H9 (cell line): ENCODE data around the gene PRSS8. TPM values are rescaled to one million over a fixed set of nuclear protein-coding genes. Genes with fewer than 3 reads are reported as not detected.
A peak's percentile ranks its signal among the peaks of the same experiment; 100 is the strongest.

Source experiments
- DNase-seq: peaks from one replicate; pipeline ENCODE4 v3.0.0-alpha.2; 2017
- H2AFZ ChIP-seq: one replicate; pipeline ENCODE4 v1.6.1; 2013; ENCODE audit warnings: mild to moderate bottlenecking, low read length, control low read depth, moderate library complexity
- H2AK5ac ChIP-seq: 2 replicates; pipeline ENCODE4 v1.6.1; 2013; ENCODE audit warnings: low read length, control low read depth, mixed read lengths; ENCODE audit not compliant: insufficient read length
- H2BK120ac ChIP-seq: one replicate; pipeline ENCODE4 v1.6.1; 2013; ENCODE audit warnings: low read depth, mild to moderate bottlenecking, low read length, control low read depth, inconsistent platforms; ENCODE audit not compliant: poor library complexity, severe bottlenecking
- H2BK12ac ChIP-seq: 2 replicates; pipeline ENCODE4 v1.6.1; 2013; ENCODE audit warnings: low read length, control low read depth, mixed read lengths, low read depth; ENCODE audit not compliant: insufficient read length
- H2BK15ac ChIP-seq: 2 replicates; pipeline ENCODE4 v1.6.1; 2013; ENCODE audit warnings: low read depth, low read length, control low read depth
- H2BK20ac ChIP-seq: one replicate; pipeline ENCODE4 v1.6.1; 2013; ENCODE audit warnings: low read depth, mild to moderate bottlenecking, low read length, control low read depth, inconsistent platforms; ENCODE audit not compliant: poor library complexity, severe bottlenecking
- H2BK5ac ChIP-seq: 2 replicates; pipeline ENCODE4 v1.6.1; 2013; ENCODE audit warnings: low read length, control low read depth, mixed read lengths; ENCODE audit not compliant: insufficient read length
- H3K14ac ChIP-seq: 2 replicates; pipeline ENCODE4 v1.6.1; 2013; ENCODE audit warnings: low read length, control low read depth; ENCODE audit not compliant: insufficient read depth
- H3K18ac ChIP-seq: 2 replicates; pipeline ENCODE4 v1.6.1; 2013; ENCODE audit warnings: low read depth, mild to moderate bottlenecking, mixed read lengths, low read length, control low read depth; ENCODE audit not compliant: insufficient read length
- H3K23ac ChIP-seq: 2 replicates; pipeline ENCODE4 v1.6.1; 2013; ENCODE audit warnings: low read length, control low read depth, mixed read lengths, low read depth; ENCODE audit not compliant: insufficient read length
- H3K23me2 ChIP-seq: 2 replicates; pipeline ENCODE4 v1.6.1; 2013; ENCODE audit warnings: low read depth, mild to moderate bottlenecking, mixed read lengths, low read length, control low read depth; ENCODE audit not compliant: insufficient read length, poor library complexity, severe bottlenecking
- H3K27ac ChIP-seq: 2 replicates; pipeline ENCODE4 v1.5.1; 2013; ENCODE audit warnings: low read length, control low read depth, mixed read lengths, low read depth; ENCODE audit not compliant: insufficient read length
- H3K27me3 ChIP-seq: 2 replicates; pipeline ENCODE4 v1.6.1; 2013; ENCODE audit warnings: low read length, control low read depth, inconsistent platforms; ENCODE audit not compliant: insufficient read depth
- H3K4ac ChIP-seq: 2 replicates; pipeline ENCODE4 v1.6.1; 2013; ENCODE audit warnings: low read depth, mild to moderate bottlenecking, control low read depth, inconsistent platforms, low read length, moderate library complexity
- H3K4me1 ChIP-seq: 2 replicates; pipeline ENCODE4 v1.6.1; 2013; ENCODE audit warnings: low read length, control low read depth, inconsistent platforms; ENCODE audit not compliant: insufficient read depth
- H3K4me2 ChIP-seq: 2 replicates; pipeline ENCODE4 v1.6.1; 2013; ENCODE audit warnings: low read length, control low read depth, mixed read lengths; ENCODE audit not compliant: insufficient read length, insufficient read depth
- H3K56ac ChIP-seq: 2 replicates; pipeline ENCODE4 v1.6.1; 2013; ENCODE audit warnings: low read depth, mild to moderate bottlenecking, mixed read lengths, low read length, control low read depth; ENCODE audit not compliant: insufficient read length
- H3K79me1 ChIP-seq: 2 replicates; pipeline ENCODE4 v1.6.1; 2013; ENCODE audit warnings: low read depth, mild to moderate bottlenecking, moderate library complexity, low read length, control low read depth, inconsistent platforms; ENCODE audit not compliant: insufficient read depth, poor library complexity, severe bottlenecking
- H3K79me2 ChIP-seq: 2 replicates; pipeline ENCODE4 v1.6.1; 2013; ENCODE audit warnings: low read length, control low read depth, inconsistent platforms; ENCODE audit not compliant: insufficient read depth
- H3K9ac ChIP-seq: 2 replicates; pipeline ENCODE4 v1.6.1; 2013; ENCODE audit warnings: low read length, control low read depth, mixed read lengths; ENCODE audit not compliant: insufficient read length; ENCODE audit errors: extremely low read depth
- H3K9me3 ChIP-seq: one replicate; pipeline ENCODE4 v1.6.1; 2013; ENCODE audit warnings: low read depth, low read length, inconsistent platforms; ENCODE audit not compliant: control insufficient read depth
- H3T11ph ChIP-seq: one replicate; pipeline ENCODE4 v1.6.1; 2013; ENCODE audit warnings: mild to moderate bottlenecking, low read length, control low read depth, inconsistent platforms
- H4K20me1 ChIP-seq: one replicate; pipeline ENCODE4 v1.6.1; 2013; ENCODE audit not compliant: control insufficient read depth, insufficient read length, insufficient read depth
- H4K5ac ChIP-seq: 2 replicates; pipeline ENCODE4 v1.6.1; 2013; ENCODE audit warnings: low read depth, mild to moderate bottlenecking, mixed read lengths, low read length, control low read depth; ENCODE audit not compliant: insufficient read length
- H4K8ac ChIP-seq: replicated peaks from 2 replicates; pipeline ENCODE4 v1.6.1; 2013; ENCODE audit warnings: low read length, control low read depth, mixed read lengths, low read depth; ENCODE audit not compliant: insufficient read length
- H4K91ac ChIP-seq: 2 replicates; pipeline ENCODE4 v1.6.1; 2013; ENCODE audit warnings: low read depth, mild to moderate bottlenecking, moderate library complexity, mixed read lengths, low read length, control low read depth; ENCODE audit not compliant: insufficient read length
- H3K27ac Mint-ChIP-seq, 3 experiments: 2 replicates in 2 of 3; 3 replicates in 1 of 3; pipeline ENCODE4 v1.8.0; 2020 to 2021; ENCODE audit warnings: mixed read lengths in 3 of 3, mild to moderate bottlenecking in 1 of 3, moderate library complexity in 1 of 3
- H3K27me3 Mint-ChIP-seq: 2 replicates; pipeline ENCODE4 v1.8.0; 2021; ENCODE audit warnings: low read depth, mild to moderate bottlenecking, moderate library complexity, mixed read lengths
- H3K36me3 Mint-ChIP-seq, 3 experiments: 2 replicates in 2 of 3; 3 replicates in 1 of 3; pipeline ENCODE4 v1.8.0; 2020 to 2021; ENCODE audit warnings: low read depth in 3 of 3, mixed read lengths in 3 of 3; ENCODE audit not compliant: insufficient read depth in 1 of 3
- H3K4me1 Mint-ChIP-seq, 2 experiments: 2 replicates each; pipeline ENCODE4 v1.8.0; 2020; ENCODE audit warnings: mixed read lengths in 2 of 2
- H3K4me3 Mint-ChIP-seq, 2 experiments: 2 replicates in 1 of 2; 3 replicates in 1 of 2; pipeline ENCODE4 v1.8.0; 2020 to 2021; ENCODE audit warnings: mild to moderate bottlenecking in 2 of 2, mixed read lengths in 2 of 2, moderate library complexity in 1 of 2
- H3K9me3 Mint-ChIP-seq, 2 experiments: 2 replicates in 1 of 2; 3 replicates in 1 of 2; pipeline ENCODE4 v1.8.0; 2020; ENCODE audit warnings: mild to moderate bottlenecking in 2 of 2, mixed read lengths in 2 of 2, moderate library complexity in 1 of 2
- WGBS: extraction: QIAGEN DNeasy Blood & Tissue Kit; methylation state at CpG from one replicate; pipeline ENCODE4 v1.1.7; 2013; ENCODE audit warnings: missing lambda C conversion rate, low lambda C conversion rate, mixed read lengths; ENCODE audit not compliant: insufficient read length; ENCODE audit errors: extremely low coverage; 5-methylcytosine and 5-hydroxymethylcytosine counted together
- total RNA-seq: library from RNA; stranded (reverse); gene quantifications from 2 replicates; pipeline ENCODE4 v1.2.1, GENCODE V29; 2021
- TF ChIP-seq, protein P1 (sequence below): fragments of 200-600 bp; sonication (generic); conservative IDR thresholded peaks from 3 replicates; pipeline ENCODE4 v1.8.0; 2021; ENCODE audit warnings: antibody characterized with exemption, mild to moderate bottlenecking

Gene PRSS8
- total RNA-seq, 1 experiment from 2014 or later: 64.0 TPM

DNA sequence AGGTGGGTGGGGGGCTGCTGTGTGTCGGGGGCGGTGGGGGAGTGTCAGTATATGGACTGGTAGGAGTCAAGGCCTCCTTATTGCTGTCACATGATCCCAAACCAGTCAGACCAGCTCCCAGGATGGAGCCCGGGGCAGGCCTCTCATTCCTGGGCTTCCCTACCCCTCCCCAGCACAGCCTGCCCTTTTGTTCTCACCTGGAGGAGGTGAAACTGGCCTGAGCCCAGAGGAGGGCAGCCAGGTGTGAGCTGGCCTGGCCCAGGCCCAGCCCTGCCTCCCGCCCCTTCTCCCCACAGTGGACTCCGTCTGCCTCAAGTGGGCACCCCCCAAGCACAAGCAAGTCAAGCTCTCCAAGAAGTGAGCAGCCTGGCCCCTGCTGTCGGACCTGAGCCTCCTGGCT, 4.6 kb downstream of the PRSS8 start:
- H3K27ac ChIP-seq: peak overlapping the region; percentile 3

More for the DNA sequence above, 4.6 kb downstream of the PRSS8 start:
- Histone ChIP-seq H3K9ac (no peak overlapping the region), H3K18ac (no peak overlapping the region), H3K23ac (no peak overlapping the region), H4K91ac (no peak overlapping the region), H2AFZ (no peak overlapping the region), H3K27me3 (no peaks in the 10 kb centered on the region), H4K8ac (no peak overlapping the region), H2BK20ac (no peak overlapping the region), H3T11ph (no peak overlapping the region), H4K5ac (no peak overlapping the region), H3K14ac (no peak overlapping the region), H3K23me2 (peaks cover 5% of the 10 kb centered on the region), H2BK5ac (no peak overlapping the region), H3K79me1 (peaks cover 5% of the 10 kb centered on the region), H4K20me1 (no peaks in the 10 kb centered on the region), H3K9me3 (no peaks in the 10 kb centered on the region), H3K4me1 (peaks cover 17% of the 10 kb centered on the region; the same call in 1 of the 2 replicates), H3K4me2 (no peak overlapping the region), H3K79me2 (peaks cover 4% of the 10 kb centered on the region; the same call in 1 of the 2 replicates), H2BK12ac (no peak overlapping the region), H2BK120ac (no peak overlapping the region), H2BK15ac (no peak overlapping the region), H3K4ac (no peak overlapping the region), H3K56ac (no peak overlapping the region), H2AK5ac (no peak overlapping the region)
- Mint-ChIP-seq H3K36me3 (peaks cover 29 to 50% (median 45%) of the 10 kb centered on the region in 3 experiments), H3K27me3 (no peaks in the 10 kb centered on the region), H3K27ac (peak overlapping the region; percentile 82 to 97 (median 84); a peak in 6 of 7 replicates), H3K4me1 (peaks cover 43 to 45% of the 10 kb centered on the region in 2 experiments), H3K4me3 (peak overlapping the region in 1 of 2 experiments; percentile 54; a peak in 2 of 5 replicates), H3K9me3 (no peaks in the 10 kb centered on the region; a peak in 1 of 5 replicates)
- peak; percentile 93 for DNase-seq
- no CpG with 5 or more reads among the region's 6 CpGs for WGBS
- TF ChIP-seq, protein P1, sequence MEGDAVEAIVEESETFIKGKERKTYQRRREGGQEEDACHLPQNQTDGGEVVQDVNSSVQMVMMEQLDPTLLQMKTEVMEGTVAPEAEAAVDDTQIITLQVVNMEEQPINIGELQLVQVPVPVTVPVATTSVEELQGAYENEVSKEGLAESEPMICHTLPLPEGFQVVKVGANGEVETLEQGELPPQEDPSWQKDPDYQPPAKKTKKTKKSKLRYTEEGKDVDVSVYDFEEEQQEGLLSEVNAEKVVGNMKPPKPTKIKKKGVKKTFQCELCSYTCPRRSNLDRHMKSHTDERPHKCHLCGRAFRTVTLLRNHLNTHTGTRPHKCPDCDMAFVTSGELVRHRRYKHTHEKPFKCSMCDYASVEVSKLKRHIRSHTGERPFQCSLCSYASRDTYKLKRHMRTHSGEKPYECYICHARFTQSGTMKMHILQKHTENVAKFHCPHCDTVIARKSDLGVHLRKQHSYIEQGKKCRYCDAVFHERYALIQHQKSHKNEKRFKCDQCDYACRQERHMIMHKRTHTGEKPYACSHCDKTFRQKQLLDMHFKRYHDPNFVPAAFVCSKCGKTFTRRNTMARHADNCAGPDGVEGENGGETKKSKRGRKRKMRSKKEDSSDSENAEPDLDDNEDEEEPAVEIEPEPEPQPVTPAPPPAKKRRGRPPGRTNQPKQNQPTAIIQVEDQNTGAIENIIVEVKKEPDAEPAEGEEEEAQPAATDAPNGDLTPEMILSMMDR: no peak
